SH-SY5Y (cell line): Measurements from ENCODE around the gene PTGIS.

Source experiments
- GATA2 ChIP-seq: IDR thresholded peaks from 2 replicates; pipeline ENCODE4 v1.6.1; 2011; ENCODE audit warnings: mild to moderate bottlenecking, low read depth, low read length
- GATA3 ChIP-seq: IDR thresholded peaks from 2 replicates; pipeline ENCODE4 v1.6.1; 2011; ENCODE audit warnings: low read depth, mild to moderate bottlenecking, low read length, moderate library complexity

Gene PTGIS

GRCh38 chr20:49516916-49517804 lies 50.8 kb downstream of the PTGIS start:
- no peak for TF ChIP-seq GATA3
- TF ChIP-seq GATA2: no peak

- TF ChIP-seq GATA2 (no peak), GATA3 (no peak)
These were observed 52.4 kb downstream of the PTGIS start for GRCh38 chr20:49515586-49515985.

- TF ChIP-seq GATA3: no peak
- no peak for TF ChIP-seq GATA2
These were observed 54.4 kb downstream of the PTGIS start for GRCh38 chr20:49513517-49513916.

GRCh38 chr20:49513009-49513408 lies 54.9 kb downstream of the PTGIS start:
- TF ChIP-seq GATA3 (no peak), GATA2 (no peak)

GRCh38 chr20:49511788-49512525 lies 56.0 kb downstream of the PTGIS start:
- TF ChIP-seq GATA2: no peak
- no peak for TF ChIP-seq GATA3

GRCh38 chr20:49510562-49511122 lies 57.3 kb downstream of the PTGIS start:
- TF ChIP-seq GATA3 (no peak), GATA2 (no peak)

GRCh38 chr20:49508435-49509199 lies 59.3 kb downstream of the PTGIS start:
- TF ChIP-seq GATA2 (peak; percentile 34; the same call in 1 of the 2 replicates), GATA3 (no peak)

- TF ChIP-seq GATA3: no peak
These were observed 60.0 kb downstream of the PTGIS start for GRCh38 chr20:49507741-49508434.

GRCh38 chr20:49505518-49505917 lies 62.4 kb downstream of the PTGIS start:
- peak; percentile 76 for TF ChIP-seq GATA2
- no peak for TF ChIP-seq GATA3

- TF ChIP-seq GATA3: no peak
These were observed 64.8 kb downstream of the PTGIS start for GRCh38 chr20:49503176-49503575.

- no peak for TF ChIP-seq GATA3
These were observed 66.0 kb downstream of the PTGIS start for GRCh38 chr20:49501917-49502316.

GRCh38 chr20:49497398-49497669 lies 70.6 kb downstream of the PTGIS start:
- TF ChIP-seq GATA2 (no peak), GATA3 (no peak)

GRCh38 chr20:49496553-49497397 lies 71.2 kb downstream of the PTGIS start:
- no peak for TF ChIP-seq GATA2
- TF ChIP-seq GATA3: no peak
